Measurements from ENCODE around the gene RFWD3. TPM values are rescaled to one million over a fixed set of nuclear protein-coding genes. Genes with fewer than 3 reads are reported as not detected.
A peak's percentile ranks its signal among the peaks of the same experiment; 100 is the strongest.

RFWD3 gene
- total and polyA plus RNA-seq, 2 of the 13 experiments (the other 11 are each of a cell fraction or from before 2014, with no cell fraction given): 23.4 to 62.6 TPM

GRCh38 chr16:74641969-74642368 lies 24.7 kb downstream of the RFWD3 start:
- WGBS (ENCODE audit: low lambda C conversion rate): 98% methylated on average over 8 of the region's 8 CpGs
- no peak overlapping the region for H2AFZ ChIP-seq (ENCODE audit: low read length)
- H4K20me1 ChIP-seq (ENCODE audit: insufficient read depth, low read length): no peaks in the 10 kb centered on the region
- POLR2A ChIA-PET: interaction anchor here (1.2 kb wide), 1 partner anchor 25 kb away, joined by 4 read pairs; the partner anchor contains the start of gene RFWD3
- H3K9me3 ChIP-seq (ENCODE audit: low read length): no peaks in the 10 kb centered on the region
- no peak overlapping the region for H3K4me3 ChIP-seq (replicated peaks in 1 of 3; ENCODE audit: insufficient read depth in 1 of 3, low read depth in 2 of 3, low read length in 3 of 3)
- H3K79me2 ChIP-seq (ENCODE audit: insufficient read depth, low read length): peaks cover 2% of the 10 kb centered on the region
- peaks cover 25% of the 10 kb centered on the region for H3K4me1 ChIP-seq (ENCODE audit: insufficient read depth, low read length)
- TF ChIP-seq MED1 (CRISPR knock-in tag; IDR thresholded peaks at IDR 0.05): no peak
- peak; percentile 70 for TF ChIP-seq ZNF121 (CRISPR knock-in tag; IDR thresholded peaks at IDR 0.05)
- no peak overlapping the region for H3K4me2 ChIP-seq (ENCODE audit: low read depth, low read length)
- intact Hi-C loops (cut with micrococcal nuclease; ENCODE audit: unreplicated experiment): no loop called here
- DNase-seq (ENCODE audit: low spot score) (no peak), ATAC-seq (no peak), FAIRE-seq (no peak)
- CTCF ChIA-PET (ENCODE audit: low intra/inter-chr PET ratio, low total read pairs): no interaction called here
- in situ Hi-C loops (cut with HindIII; ENCODE audit: extremely low pct_ligation_motif_present, low pct_unique_long_range_greater_than_20kb): no loop called here
- H3K27ac ChIP-seq (ENCODE audit: extremely low read length, insufficient read depth, low read length): no peak overlapping the region
- BruUV-seq (replicated peaks): no TSS peak
- no peak overlapping the region for H3K9ac ChIP-seq (ENCODE audit: insufficient read depth, low read depth, low read length)
- peaks cover 18 to 75% of the 10 kb centered on the region in 2 experiments for H3K36me3 ChIP-seq (replicated peaks in 1 of 2; ENCODE audit: control insufficient read depth in 1 of 2, insufficient read depth in 2 of 2, low read length in 2 of 2)
- H3K27me3 ChIP-seq (ENCODE audit: control insufficient read depth in 1 of 2, insufficient read depth in 2 of 2, low read length in 2 of 2): no peaks in the 10 kb centered on the region

DNA sequence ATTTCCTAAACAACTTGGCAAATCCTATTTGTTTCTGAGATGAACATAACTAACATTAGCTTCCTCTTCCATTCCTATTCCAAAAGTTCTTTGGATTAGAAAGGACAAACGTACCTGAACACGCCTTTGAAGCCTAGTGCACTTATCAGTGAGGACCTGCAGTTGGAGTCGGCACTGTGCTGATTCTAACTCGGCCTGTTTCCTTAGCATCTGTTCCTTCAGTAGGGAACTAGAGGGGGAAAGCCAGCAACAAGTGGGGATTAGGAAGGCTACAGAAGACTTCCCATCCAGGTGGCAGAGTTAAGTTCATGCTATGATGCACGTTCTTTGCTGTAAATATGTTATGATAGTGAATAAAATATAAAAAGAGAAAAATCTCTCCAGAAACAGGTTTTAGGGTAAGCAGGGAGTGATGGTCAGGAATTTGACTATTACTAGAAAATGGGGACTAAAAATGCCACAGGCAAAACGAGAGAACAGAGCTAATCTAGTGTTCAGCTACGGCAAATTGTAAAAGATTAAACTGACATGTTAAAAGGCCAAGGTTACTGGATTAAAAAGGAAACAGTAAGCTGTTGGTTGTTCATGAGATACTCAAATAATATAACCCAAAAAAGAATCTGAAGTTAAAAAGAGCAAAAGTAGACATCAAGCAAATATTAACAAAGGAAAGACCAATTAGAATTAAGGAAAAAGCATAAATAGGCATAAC lies 28.8 kb downstream of the RFWD3 start:
- ChIA-PET CTCF (ENCODE audit: low intra/inter-chr PET ratio, low total read pairs) (no interaction called here), POLR2A (interaction anchor here (0.7 kb wide), 1 partner anchor 31 kb away, joined by 3 read pairs; the partner anchor contains the start of gene GLG1)
- 77% methylated on average over 7 of the region's 7 CpGs for WGBS (ENCODE audit: low lambda C conversion rate)
- in situ Hi-C loops (cut with HindIII; ENCODE audit: extremely low pct_ligation_motif_present, low pct_unique_long_range_greater_than_20kb): no loop called here
- BruUV-seq (replicated peaks): no TSS peak
- intact Hi-C loops (cut with micrococcal nuclease; ENCODE audit: unreplicated experiment): no loop called here
- ATAC-seq: no peak
- Histone ChIP-seq H3K79me2 (ENCODE audit: insufficient read depth, low read length) (no peaks in the 10 kb centered on the region), H3K9ac (ENCODE audit: insufficient read depth, low read depth, low read length) (no peak overlapping the region), H2AFZ (ENCODE audit: low read length) (no peak overlapping the region), H3K27ac (ENCODE audit: extremely low read length, insufficient read depth, low read length) (peak overlapping the region; percentile 15), H4K20me1 (ENCODE audit: insufficient read depth, low read length) (no peaks in the 10 kb centered on the region), H3K4me2 (ENCODE audit: low read depth, low read length) (no peak overlapping the region), H3K9me3 (ENCODE audit: low read length) (no peaks in the 10 kb centered on the region), H3K4me1 (ENCODE audit: insufficient read depth, low read length) (peaks cover 51% of the 10 kb centered on the region), H3K27me3 (ENCODE audit: control insufficient read depth in 1 of 2, insufficient read depth in 2 of 2, low read length in 2 of 2) (no peaks in the 10 kb centered on the region), H3K4me3 (replicated peaks in 1 of 3; ENCODE audit: insufficient read depth in 1 of 3, low read depth in 2 of 3, low read length in 3 of 3) (no peak overlapping the region), H3K36me3 (replicated peaks in 1 of 2; ENCODE audit: control insufficient read depth in 1 of 2, insufficient read depth in 2 of 2, low read length in 2 of 2) (peaks cover 13 to 73% of the 10 kb centered on the region in 2 experiments)
- FAIRE-seq: no peak
- DNase-seq (ENCODE audit: low spot score): no peak
- no peak for TF ChIP-seq HNRNPUL1 (IDR thresholded peaks at IDR 0.05; ENCODE audit: low read depth, low read length)
- no peak for TF ChIP-seq BCL6 (CRISPR knock-in tag; IDR thresholded peaks at IDR 0.05)
- no peak for TF ChIP-seq NFE2 (CRISPR knock-in tag; IDR thresholded peaks at IDR 0.05)
- TF ChIP-seq DR1 (CRISPR knock-in tag; IDR thresholded peaks at IDR 0.05): no peak
- TF ChIP-seq KAT7 (CRISPR knock-in tag; IDR thresholded peaks at IDR 0.05; ENCODE audit: borderline replicate concordance): no peak
- no peak for TF ChIP-seq SMARCE1 (IDR thresholded peaks at IDR 0.05; ENCODE audit: borderline replicate concordance)
- no peak for TF ChIP-seq TP53 (CRISPR knock-in tag; conservative IDR thresholded peaks at IDR 0.05)
- no peak for TF ChIP-seq RARA (CRISPR knock-in tag; IDR thresholded peaks at IDR 0.05)

Measured in HepG2 (cell line).